Activated B cell treated with CpG ODN at 0.5 μM for 24 hours (primary cell): ENCODE measurements around the gene RRM1. TPM values are rescaled to one million over a fixed set of nuclear protein-coding genes. Genes with fewer than 3 reads are reported as not detected.
A peak's percentile ranks its signal among the peaks of the same experiment; 100 is the strongest.

Experiments used
- ATAC-seq: fragments of 200-7000 bp; cut with Tn5 transposase; one replicate; pipeline ENCODE4 v1.10.0; 2021; ENCODE audit warnings: low read depth, mild to moderate bottlenecking, moderate library complexity
- CTCF ChIA-PET: fragments of 350-600 bp; sonication (Branson Sonifier 250); formaldehyde crosslinking; loops from one replicate; lab custom pipeline; 2021; ENCODE audit warnings: antibody characterized with exemption; lab: Charles Lee
- POLR2A ChIA-PET: fragments of 350-600 bp; sonication (Branson Sonifier 250); formaldehyde crosslinking; loops from one replicate; lab custom pipeline; 2021; ENCODE audit warnings: antibody characterized with exemption; lab: Charles Lee
- DNase-seq: peaks from one replicate; pipeline ENCODE4 v3.0.0; 2022
- H3K27ac Mint-ChIP-seq: one replicate; pipeline ENCODE4 v1.8.0; 2020; ENCODE audit warnings: mixed read lengths
- H3K27me3 Mint-ChIP-seq: one replicate; pipeline ENCODE4 v1.8.0; 2021; ENCODE audit warnings: mixed read lengths
- H3K36me3 Mint-ChIP-seq: one replicate; pipeline ENCODE4 v1.8.0; 2021; ENCODE audit warnings: low read depth, mixed read lengths
- H3K4me1 Mint-ChIP-seq: one replicate; pipeline ENCODE4 v1.8.0; 2021; ENCODE audit warnings: mixed read lengths
- H3K4me3 Mint-ChIP-seq: one replicate; pipeline ENCODE4 v1.8.0; 2020; ENCODE audit warnings: mild to moderate bottlenecking, mixed read lengths
- H3K9me3 Mint-ChIP-seq: one replicate; pipeline ENCODE4 v1.8.0; 2020; ENCODE audit warnings: mixed read lengths
- intact Hi-C: fragments of 100-400 bp; cut with micrococcal nuclease; formaldehyde crosslinking; loops from one replicate; pipeline ENCODE4 v1.15.1; 2024
- total RNA-seq: library from RNA; stranded (reverse); gene quantifications from 2 replicates; pipeline ENCODE4 v1.2.3, GENCODE V29; 2022
- TF ChIP-seq, protein P1 (sequence below): fragments of 200-600 bp; IDR thresholded peaks from one replicate; pipeline ENCODE4 v1.8.0; 2022; ENCODE audit warnings: antibody characterized with exemption, mild to moderate bottlenecking

The RRM1 gene
- total RNA-seq, 1 donor from 2014 or later, result 34.6 TPM

DNA sequence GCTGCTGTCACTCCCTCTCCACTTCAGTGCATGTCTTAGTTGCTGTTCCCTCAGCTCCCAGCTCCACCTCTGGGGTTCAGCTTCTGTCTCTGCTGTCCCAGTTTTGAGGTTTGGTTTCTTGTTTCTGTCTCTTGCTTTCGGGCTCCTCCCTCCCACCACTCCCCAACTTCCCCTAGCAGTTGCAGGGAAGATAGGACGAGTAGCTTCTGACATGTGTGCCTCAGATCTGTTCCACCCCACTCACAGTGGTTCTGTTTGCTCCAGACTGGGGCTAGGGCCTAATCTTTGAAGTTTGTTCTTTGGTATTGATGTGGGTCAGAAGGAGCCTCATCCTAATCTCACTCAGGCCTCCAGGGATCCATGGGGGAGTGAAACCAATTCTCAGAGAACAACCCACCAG is 2.6 kb upstream of the RRM1 start:
- CTCF ChIA-PET, result no interaction called here
- peaks cover 33% of the 10 kb centered on the region for H3K4me1 Mint-ChIP-seq
- TF ChIP-seq, protein P1, sequence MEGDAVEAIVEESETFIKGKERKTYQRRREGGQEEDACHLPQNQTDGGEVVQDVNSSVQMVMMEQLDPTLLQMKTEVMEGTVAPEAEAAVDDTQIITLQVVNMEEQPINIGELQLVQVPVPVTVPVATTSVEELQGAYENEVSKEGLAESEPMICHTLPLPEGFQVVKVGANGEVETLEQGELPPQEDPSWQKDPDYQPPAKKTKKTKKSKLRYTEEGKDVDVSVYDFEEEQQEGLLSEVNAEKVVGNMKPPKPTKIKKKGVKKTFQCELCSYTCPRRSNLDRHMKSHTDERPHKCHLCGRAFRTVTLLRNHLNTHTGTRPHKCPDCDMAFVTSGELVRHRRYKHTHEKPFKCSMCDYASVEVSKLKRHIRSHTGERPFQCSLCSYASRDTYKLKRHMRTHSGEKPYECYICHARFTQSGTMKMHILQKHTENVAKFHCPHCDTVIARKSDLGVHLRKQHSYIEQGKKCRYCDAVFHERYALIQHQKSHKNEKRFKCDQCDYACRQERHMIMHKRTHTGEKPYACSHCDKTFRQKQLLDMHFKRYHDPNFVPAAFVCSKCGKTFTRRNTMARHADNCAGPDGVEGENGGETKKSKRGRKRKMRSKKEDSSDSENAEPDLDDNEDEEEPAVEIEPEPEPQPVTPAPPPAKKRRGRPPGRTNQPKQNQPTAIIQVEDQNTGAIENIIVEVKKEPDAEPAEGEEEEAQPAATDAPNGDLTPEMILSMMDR, result no peak
- ATAC-seq, result no peak
- POLR2A ChIA-PET, result no interaction called here
- no peak overlapping the region for H3K4me3 Mint-ChIP-seq
- DNase-seq, result no peak
- H3K36me3 Mint-ChIP-seq, result peaks cover 49% of the 10 kb centered on the region
- no peaks in the 10 kb centered on the region for H3K9me3 Mint-ChIP-seq
- intact Hi-C loops, result loop anchor here (10.0 kb wide), 1 partner anchor 1037 kb away; the partner anchor contains the start of gene CARS1
- no peaks in the 10 kb centered on the region for H3K27me3 Mint-ChIP-seq
- H3K27ac Mint-ChIP-seq, result no peak overlapping the region

DNA sequence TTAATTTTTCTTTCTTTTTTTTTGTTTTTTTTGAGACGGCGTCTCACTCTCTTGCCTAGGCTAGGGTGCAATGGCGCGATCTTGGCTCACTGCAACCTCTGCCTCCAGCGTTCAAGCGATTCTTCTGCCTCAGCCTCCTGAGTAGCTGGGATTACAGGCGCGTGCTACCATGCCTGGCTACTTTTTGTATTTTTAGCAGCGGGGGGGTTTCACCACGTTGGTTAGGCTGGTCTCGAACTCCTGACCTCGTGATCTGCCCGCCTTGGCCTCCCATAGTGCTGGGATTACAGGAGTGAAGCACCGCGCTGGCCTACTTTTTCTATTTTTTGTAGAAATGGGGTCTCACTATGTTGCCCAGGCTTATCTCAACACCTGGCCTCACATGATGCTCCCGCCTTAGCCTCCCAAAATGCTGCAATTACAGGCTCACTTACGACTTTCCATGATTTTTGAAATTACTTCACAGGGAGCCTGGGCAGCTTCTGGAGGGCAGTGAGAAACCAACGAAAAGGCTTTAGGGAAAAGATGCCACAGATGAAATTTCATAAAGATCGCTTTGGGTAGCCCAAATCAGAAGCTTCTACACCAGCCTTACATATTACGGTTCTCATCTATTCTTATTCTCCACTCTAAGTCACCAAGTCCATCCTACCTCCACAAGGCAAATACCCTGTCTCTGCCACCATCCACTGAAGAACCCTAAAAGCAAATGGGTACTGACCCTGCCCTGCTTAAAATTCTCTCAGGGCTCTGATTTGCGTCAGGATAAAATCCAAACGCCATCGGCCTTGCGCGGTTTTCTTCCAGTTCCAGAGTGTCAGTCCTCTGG is 866 bp upstream of the RRM1 start:
- peaks cover 36% of the 10 kb centered on the region for H3K4me1 Mint-ChIP-seq
- ATAC-seq (peak; percentile 4), DNase-seq (no peak)
- no peaks in the 10 kb centered on the region for H3K27me3 Mint-ChIP-seq
- POLR2A ChIA-PET, result interaction anchor here (1.4 kb wide), 1 partner anchor 239 kb away, joined by 4 read pairs; no protein-coding TSS in a partner anchor
- H3K36me3 Mint-ChIP-seq, result peaks cover 34% of the 10 kb centered on the region
- intact Hi-C loops, result loop anchor here (1.0 to 10.0 kb wide), 3 partner anchors 239 to 1039 kb away; partner anchors contain the start of genes CARS1 and NUP98
- peak overlapping the region; percentile 95 for H3K27ac Mint-ChIP-seq
- peak overlapping the region; percentile 96 for H3K4me3 Mint-ChIP-seq
- TF ChIP-seq, protein P1, result no peak
- CTCF ChIA-PET, result interaction anchor here (1.3 kb wide), 1 partner anchor 21 kb away, joined by 6 read pairs; no protein-coding TSS in a partner anchor
- H3K9me3 Mint-ChIP-seq, result no peaks in the 10 kb centered on the region

DNA sequence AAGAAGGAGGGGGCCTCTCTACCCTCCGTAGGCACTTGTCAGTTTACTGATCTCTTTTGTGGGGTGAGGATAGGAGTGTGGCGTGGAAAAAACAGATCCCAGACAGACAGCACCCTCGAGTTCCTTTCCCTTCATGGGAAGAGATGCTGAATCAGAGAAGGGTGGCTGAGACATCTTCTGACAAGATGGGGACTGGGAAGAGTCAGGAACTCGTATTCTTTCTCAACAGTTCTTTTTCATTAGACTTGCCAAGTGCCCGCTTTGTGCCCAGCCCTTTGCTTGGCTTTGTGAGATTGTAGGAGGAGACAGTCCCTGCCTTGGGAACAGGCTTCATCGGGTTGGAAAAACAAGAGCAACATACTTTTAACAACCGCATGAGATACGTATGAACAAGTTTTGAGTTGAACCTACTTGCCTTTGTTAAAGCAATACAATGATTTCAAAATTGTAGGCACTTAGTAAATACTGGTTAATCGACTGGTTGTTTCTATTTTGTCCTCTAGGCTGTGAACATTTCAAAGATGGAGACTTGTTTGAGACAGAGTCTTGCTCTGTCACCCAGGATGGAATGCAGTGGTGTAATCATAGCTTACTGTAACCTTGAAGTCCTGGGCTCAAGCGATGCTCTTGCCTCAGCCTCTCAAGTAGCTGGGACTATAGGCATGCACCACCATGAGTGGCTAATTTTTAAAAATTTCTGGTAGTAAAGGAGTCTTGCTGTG is 1.1 kb downstream of the RRM1 start:
- no peaks in the 10 kb centered on the region for H3K9me3 Mint-ChIP-seq
- intact Hi-C loops, result loop anchor here (10.0 kb wide), 1 partner anchor 1041 kb away; the partner anchor contains the start of gene CARS1
- POLR2A ChIA-PET, result interaction anchor here (1.1 kb wide), 1 partner anchor 254 kb away, joined by 4 read pairs; no protein-coding TSS in a partner anchor
- DNase-seq (no peak), ATAC-seq (no peak)
- H3K4me3 Mint-ChIP-seq, result peak overlapping the region; percentile 96
- H3K27me3 Mint-ChIP-seq, result no peaks in the 10 kb centered on the region
- peaks cover 29% of the 10 kb centered on the region for H3K4me1 Mint-ChIP-seq
- H3K27ac Mint-ChIP-seq, result peak overlapping the region; percentile 95
- CTCF ChIA-PET, result interaction anchor here (1.0 to 1.3 kb wide), 2 partner anchors 23 to 246 kb away, joined by 4 to 6 read pairs; no protein-coding TSS in a partner anchor
- TF ChIP-seq, protein P1, result no peak
- H3K36me3 Mint-ChIP-seq, result peaks cover 21% of the 10 kb centered on the region

DNA sequence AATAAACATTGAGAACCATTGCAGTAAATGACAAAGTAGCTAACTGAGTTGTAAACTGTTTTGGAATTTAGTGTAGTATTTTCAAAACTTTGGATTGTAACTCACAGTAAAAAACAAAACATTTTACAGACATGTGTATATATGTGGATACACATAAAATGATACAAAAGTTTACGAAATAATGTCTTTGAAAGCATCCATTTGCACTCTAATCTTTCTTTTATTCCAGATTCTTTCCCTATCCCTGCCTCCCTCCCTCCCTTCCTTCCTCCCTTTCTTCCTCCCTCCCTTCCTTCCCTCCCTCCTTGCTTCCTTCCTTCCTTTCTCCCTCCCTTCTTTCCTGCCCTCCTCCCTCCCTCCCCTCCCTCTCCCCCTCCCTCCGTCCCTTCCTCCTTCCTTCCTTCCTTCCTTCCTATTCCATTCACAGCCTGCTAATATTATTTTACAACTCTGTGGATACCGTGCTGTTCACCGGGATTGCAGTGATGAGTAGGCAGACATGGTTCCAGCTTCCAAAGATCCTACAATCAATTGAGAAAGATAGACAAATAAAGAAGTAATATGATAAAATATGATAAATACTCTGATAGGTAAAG is 3.5 kb downstream of the RRM1 start:
- POLR2A ChIA-PET, result no interaction called here
- Mint-ChIP-seq H3K36me3 (peaks cover 21% of the 10 kb centered on the region), H3K4me3 (no peak overlapping the region), H3K4me1 (peaks cover 29% of the 10 kb centered on the region), H3K9me3 (no peaks in the 10 kb centered on the region), H3K27ac (no peak overlapping the region), H3K27me3 (no peaks in the 10 kb centered on the region)
- ATAC-seq, result no peak
- DNase-seq, result no peak
- intact Hi-C loops, result loop anchor here (10.0 kb wide), 1 partner anchor 1043 kb away; the partner anchor contains the start of gene CARS1
- CTCF ChIA-PET, result no interaction called here
- TF ChIP-seq, protein P1, result no peak
